Sigmoid colon (tissue), 7 donors: ENCODE results near the gene ARIH1. TPM values are rescaled to one million over a fixed set of nuclear protein-coding genes. Genes with fewer than 3 reads are reported as not detected.

Experiments used
- DNase-seq: peaks from one replicate; pipeline ENCODE4 v3.0.0-alpha.2; 2019
- H3K27ac ChIP-seq, 4 donors: fragments of 200-600 bp; sonication (generic); one replicate each; pipeline ENCODE4 v1.5.1; 2016 to 2019; ENCODE audit warnings: mild to moderate bottlenecking in 1 of 4
- H3K27me3 ChIP-seq, 3 donors: fragments of 200-600 bp; sonication (generic); one replicate each; pipeline ENCODE4 v1.5.1; 2019; ENCODE audit warnings: mild to moderate bottlenecking in 1 of 3
- H3K36me3 ChIP-seq, 4 donors: fragments of 200-600 bp; sonication (generic); one replicate each; pipeline ENCODE4 v1.5.1; 2016 to 2019
- H3K4me1 ChIP-seq, 4 donors: fragments of 200-600 bp; sonication (generic); one replicate each; pipeline ENCODE4 v1.5.1; 2017 to 2019
- H3K4me3 ChIP-seq, 4 donors: fragments of 200-600 bp; sonication (generic); one replicate each; pipeline ENCODE4 v1.5.1; 2017 to 2019; ENCODE audit warnings: mild to moderate bottlenecking in 2 of 4, moderate library complexity in 1 of 4
- H3K9me3 ChIP-seq, 4 donors: fragments of 200-600 bp in 3 of 4; sonication (generic) in 3 of 4; one replicate each; pipeline versions ENCODE4 v1.5.1 to v1.6.1; 2013 to 2019
- CTCF ChIP-seq, 4 experiments: fragments of 450-650 bp in 3 of 4; fragments of 200-600 bp in 1 of 4; IDR thresholded peaks; one replicate each; pipeline ENCODE4 v1.5.1; 2016 to 2019; ENCODE audit warnings: antibody characterized with exemption in 4 of 4, mild to moderate bottlenecking in 3 of 4, moderate library complexity in 2 of 4
- EP300 ChIP-seq, 4 donors: sonication (generic); formaldehyde crosslinking; IDR thresholded peaks; one replicate each; pipeline ENCODE4 v1.6.1; 2017; ENCODE audit warnings: antibody characterized with exemption in 4 of 4
- POLR2A ChIP-seq, 2 donors: fragments of 450-650 bp; IDR thresholded peaks; one replicate each; pipeline ENCODE4 v1.6.1; 2016; ENCODE audit warnings: antibody characterized with exemption in 2 of 2, mild to moderate bottlenecking in 2 of 2, moderate library complexity in 2 of 2
- POLR2AphosphoS5 ChIP-seq, 4 donors: sonication (generic); formaldehyde crosslinking; IDR thresholded peaks; one replicate each; pipeline ENCODE4 v1.6.1; 2017; ENCODE audit warnings: antibody characterized with exemption in 4 of 4
- WGBS, 2 donors: extraction: QIAGEN DNeasy Blood & Tissue Kit; methylation state at CpG; one replicate each; pipeline ENCODE4 v1.1.7; 2013; 5-methylcytosine and 5-hydroxymethylcytosine counted together
- intact Hi-C: fragments of 100-400 bp; cut with DNase I; formaldehyde crosslinking; loops from one replicate; pipeline ENCODE4 v1.15.1; 2023
- polyA plus RNA-seq, 3 donors: library from polyadenylated mRNA; stranded (reverse); fragments of 200-250 nt; gene quantifications; one replicate each; pipeline ENCODE4 v1.2.3, GENCODE V29; 2013
- total RNA-seq, 4 donors: library from RNA; depleted of rRNA; stranded (reverse); fragments of >200 nt; gene quantifications; one replicate each; pipeline ENCODE4 v1.1.0, GENCODE V29; 2016
- donor health status: healthy with polysubstance abuse.
- donor health status: Bipolar disorder and iron deficiency.
- donor health status: healthy.

Gene ARIH1
- total and polyA plus RNA-seq, 7 donors: 10.8 to 69.5 (median 36.4) TPM

DNA sequence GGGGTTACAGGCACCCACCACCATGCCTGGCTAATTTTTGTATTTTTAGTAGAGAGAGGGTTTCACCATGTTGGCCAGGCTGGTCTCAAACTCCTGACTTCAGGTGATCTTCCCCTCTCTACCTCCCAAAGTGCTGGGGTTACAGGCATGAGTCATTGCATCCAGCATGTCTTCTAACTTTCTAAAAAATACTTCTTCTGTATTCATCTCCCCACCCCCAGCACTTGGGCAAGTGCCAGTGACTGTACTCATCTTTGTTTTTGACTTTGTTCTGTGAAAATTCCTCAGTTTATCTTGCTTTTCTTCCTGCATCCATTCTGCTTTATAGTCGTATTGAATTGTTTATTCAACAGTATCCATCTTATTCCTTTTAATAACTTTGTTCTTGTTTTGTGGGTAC lies 47.6 kb downstream of the ARIH1 start:
- Histone ChIP-seq H3K27ac (no peak overlapping the region), H3K4me3 (no peak overlapping the region), H3K27me3 (no peaks in the 10 kb centered on the region), H3K36me3 (peaks cover 0 to 4% (median 0%) of the 10 kb centered on the region in 4 donors), H3K9me3 (no peaks in the 10 kb centered on the region), H3K4me1 (peaks cover 0 to 17% (median 8%) of the 10 kb centered on the region in 4 donors)
- DNase-seq: no peak
- intact Hi-C loops: loop anchor here (5.0 kb wide), 1 partner anchor 34 kb away; no protein-coding TSS in a partner anchor
- no peak for TF ChIP-seq POLR2A (IDR thresholded peaks at IDR 0.05)
- TF ChIP-seq CTCF (IDR thresholded peaks at IDR 0.05): no peak
- no peak for TF ChIP-seq EP300 (IDR thresholded peaks at IDR 0.05)
- TF ChIP-seq POLR2AphosphoS5 (IDR thresholded peaks at IDR 0.05): no peak
- 84 to 92% methylated on average over 1 of the region's 1 CpG for WGBS, 2 donors

DNA sequence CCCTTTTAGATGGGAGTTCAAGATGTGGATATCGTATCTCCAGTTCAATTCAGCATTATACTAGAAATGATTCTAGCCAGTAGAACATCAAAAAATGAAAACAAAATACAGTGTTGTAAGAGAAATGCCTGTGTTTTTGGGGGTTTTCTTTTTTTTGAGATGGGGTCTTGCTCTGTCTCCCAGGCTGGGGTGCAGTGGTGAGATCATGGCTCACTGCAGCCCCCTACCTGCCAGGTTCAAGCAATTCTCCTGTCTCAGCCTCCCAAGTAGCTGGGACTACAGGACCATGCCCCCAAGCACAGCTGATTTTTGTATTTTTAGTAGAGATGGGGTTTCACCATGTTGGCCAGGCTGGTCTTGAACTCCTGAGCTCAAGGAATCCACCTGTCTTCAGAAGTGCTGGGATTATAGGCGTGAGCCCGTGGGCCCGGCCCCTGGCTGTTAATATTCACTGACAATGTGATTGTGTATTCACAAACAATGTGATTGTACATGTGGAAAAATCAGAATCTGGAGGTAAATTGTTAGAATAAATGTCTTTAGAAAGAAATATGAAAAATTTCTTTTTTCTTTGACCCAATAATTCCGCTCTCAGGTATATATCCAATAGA lies 59.0 kb downstream of the ARIH1 start:
- DNase-seq: no peak
- Histone ChIP-seq H3K27me3 (no peaks in the 10 kb centered on the region), H3K4me1 (peaks cover 0 to 7% (median 0%) of the 10 kb centered on the region in 4 donors), H3K27ac (no peak overlapping the region), H3K9me3 (no peaks in the 10 kb centered on the region), H3K4me3 (no peak overlapping the region), H3K36me3 (no peaks in the 10 kb centered on the region)
- intact Hi-C loops: no loop called here
- TF ChIP-seq POLR2A (IDR thresholded peaks at IDR 0.05) (no peak), CTCF (IDR thresholded peaks at IDR 0.05) (no peak), EP300 (IDR thresholded peaks at IDR 0.05) (no peak), POLR2AphosphoS5 (IDR thresholded peaks at IDR 0.05) (no peak)
- WGBS, 2 donors: 97% methylated on average over 5 of the region's 5 CpGs

DNA sequence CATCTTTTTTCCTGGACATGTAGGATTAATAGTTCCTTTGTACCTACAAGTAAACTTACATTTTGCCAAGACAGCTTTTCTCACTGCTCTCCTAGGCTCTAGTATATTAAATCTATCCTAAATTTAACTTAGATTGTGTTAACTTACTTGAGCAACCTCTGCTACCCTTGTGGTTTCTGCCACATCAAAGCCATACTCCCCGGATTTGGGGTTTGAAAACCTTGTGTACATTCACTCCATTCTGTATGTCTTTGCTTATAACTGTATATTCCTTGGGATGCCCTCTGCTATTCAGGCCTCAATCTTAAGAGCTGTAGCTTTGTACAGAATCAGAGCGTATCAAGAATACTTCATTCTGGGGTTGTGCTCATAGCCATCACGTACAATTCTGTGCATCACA lies 60.4 kb downstream of the ARIH1 start:
- no peaks in the 10 kb centered on the region for H3K9me3 ChIP-seq
- H3K36me3 ChIP-seq: no peaks in the 10 kb centered on the region
- peaks cover 0 to 7% (median 0%) of the 10 kb centered on the region in 4 donors for H3K4me1 ChIP-seq
- H3K27me3 ChIP-seq: no peaks in the 10 kb centered on the region
- 72 to 91% methylated on average over 3 of the region's 3 CpGs for WGBS, 2 donors
- intact Hi-C loops: no loop called here
- TF ChIP-seq POLR2AphosphoS5 (IDR thresholded peaks at IDR 0.05): no peak
- TF ChIP-seq CTCF (IDR thresholded peaks at IDR 0.05): no peak
- TF ChIP-seq POLR2A (IDR thresholded peaks at IDR 0.05): no peak
- no peak for TF ChIP-seq EP300 (IDR thresholded peaks at IDR 0.05)
- no peak overlapping the region for H3K4me3 ChIP-seq
- H3K27ac ChIP-seq: no peak overlapping the region
- DNase-seq: no peak

DNA sequence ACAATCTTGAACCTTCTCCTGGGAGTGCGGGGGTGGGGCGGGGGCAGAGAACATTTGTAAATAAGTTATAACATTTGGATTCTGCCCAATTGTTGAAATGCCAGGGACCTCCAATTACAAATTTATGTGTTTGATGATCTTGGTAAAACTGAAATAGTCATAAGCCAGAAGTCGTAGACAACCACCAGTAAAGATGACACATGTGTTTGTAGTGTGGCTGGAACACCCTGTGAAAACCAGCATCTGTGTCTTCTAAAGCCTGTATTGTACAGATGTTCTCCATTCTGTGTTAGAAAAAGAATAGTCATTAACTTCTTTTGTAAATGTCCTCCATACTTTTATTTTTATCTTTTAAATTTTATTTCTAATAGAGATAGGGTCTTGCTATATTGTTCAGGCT lies 61.8 kb downstream of the ARIH1 start:
- no peak for DNase-seq
- Histone ChIP-seq H3K4me3 (no peak overlapping the region), H3K4me1 (peaks cover 0 to 7% (median 0%) of the 10 kb centered on the region in 4 donors), H3K27ac (no peak overlapping the region), H3K36me3 (no peaks in the 10 kb centered on the region), H3K27me3 (no peaks in the 10 kb centered on the region), H3K9me3 (peaks cover 0 to 3% (median 0%) of the 10 kb centered on the region in 4 donors)
- intact Hi-C loops: no loop called here
- 80 to 82% methylated on average over 3 of the region's 3 CpGs for WGBS, 2 donors
- no peak for TF ChIP-seq POLR2AphosphoS5 (IDR thresholded peaks at IDR 0.05)
- TF ChIP-seq POLR2A (IDR thresholded peaks at IDR 0.05): no peak
- TF ChIP-seq EP300 (IDR thresholded peaks at IDR 0.05): no peak
- no peak for TF ChIP-seq CTCF (IDR thresholded peaks at IDR 0.05)

DNA sequence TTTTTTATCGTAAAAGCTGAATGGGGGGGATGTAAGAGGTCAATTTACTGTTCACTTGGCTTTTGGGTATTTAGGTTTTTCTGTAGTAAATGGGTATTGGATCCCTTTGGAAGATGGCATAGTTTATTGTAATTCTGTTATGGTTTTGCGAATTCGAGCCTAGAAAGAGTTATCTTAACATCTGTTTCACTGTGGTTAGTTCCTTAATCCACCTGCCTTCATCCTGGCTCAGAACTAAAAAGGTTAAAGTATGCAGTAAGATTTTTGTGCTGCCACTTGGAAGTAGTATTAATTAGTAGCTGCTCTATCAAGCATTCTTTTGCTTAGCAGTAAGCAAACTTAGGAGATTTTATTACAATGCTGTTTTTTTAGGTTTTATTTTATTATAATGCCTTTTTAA lies 62.4 kb downstream of the ARIH1 start:
- peaks cover 0 to 3% (median 0%) of the 10 kb centered on the region in 4 donors for H3K9me3 ChIP-seq
- H3K27me3 ChIP-seq: no peaks in the 10 kb centered on the region
- no peak overlapping the region for H3K27ac ChIP-seq
- peaks cover 0 to 7% (median 0%) of the 10 kb centered on the region in 4 donors for H3K4me1 ChIP-seq
- no peak for DNase-seq
- WGBS, 2 donors: 84 to 89% methylated on average over 3 of the region's 3 CpGs
- intact Hi-C loops: no loop called here
- TF ChIP-seq POLR2AphosphoS5 (IDR thresholded peaks at IDR 0.05) (no peak), CTCF (IDR thresholded peaks at IDR 0.05) (no peak), POLR2A (IDR thresholded peaks at IDR 0.05) (no peak), EP300 (IDR thresholded peaks at IDR 0.05) (no peak)
- H3K4me3 ChIP-seq: no peak overlapping the region
- H3K36me3 ChIP-seq: no peaks in the 10 kb centered on the region
